Stimulated activated CD8-positive, alpha-beta memory T cell treated with anti-CD3 and anti-CD28 coated beads, Interleukin-15, amount 100 ng/mL, for 48 hours (primary cell): Measurements from ENCODE around the gene YAP1.

ENCODE experiments used
- DNase-seq, 2 donors: peaks; one replicate each; pipeline ENCODE4 v3.0.0-alpha.2; 2020; ENCODE audit warnings: low read depth in 2 of 2

The YAP1 gene

GRCh38 chr11:102117472-102118113 is 7.3 kb downstream of the YAP1 start:
- no peak for DNase-seq

GRCh38 chr11:102118937-102119336 is 8.7 kb downstream of the YAP1 start:
- no peak for DNase-seq

DNA sequence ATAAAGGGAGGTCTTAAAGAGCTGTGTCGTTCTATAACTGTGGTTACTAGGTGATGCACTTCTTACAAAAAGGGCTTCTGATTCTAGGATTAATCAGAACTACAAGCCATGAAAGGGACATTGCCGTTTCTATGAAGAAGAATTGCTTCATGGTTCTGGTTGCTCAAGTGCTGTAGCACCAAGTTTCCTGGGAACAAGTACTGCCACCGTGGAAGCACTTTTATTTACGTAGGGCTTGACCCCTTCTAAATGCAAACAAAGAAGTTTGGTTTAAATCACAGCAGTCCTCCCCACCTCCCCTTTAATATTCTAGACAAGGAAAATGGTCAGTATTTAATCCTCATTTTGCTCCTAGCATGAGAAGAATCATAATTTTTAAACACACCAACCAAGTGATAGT is 9.8 kb downstream of the YAP1 start:
- no peak for DNase-seq

DNA sequence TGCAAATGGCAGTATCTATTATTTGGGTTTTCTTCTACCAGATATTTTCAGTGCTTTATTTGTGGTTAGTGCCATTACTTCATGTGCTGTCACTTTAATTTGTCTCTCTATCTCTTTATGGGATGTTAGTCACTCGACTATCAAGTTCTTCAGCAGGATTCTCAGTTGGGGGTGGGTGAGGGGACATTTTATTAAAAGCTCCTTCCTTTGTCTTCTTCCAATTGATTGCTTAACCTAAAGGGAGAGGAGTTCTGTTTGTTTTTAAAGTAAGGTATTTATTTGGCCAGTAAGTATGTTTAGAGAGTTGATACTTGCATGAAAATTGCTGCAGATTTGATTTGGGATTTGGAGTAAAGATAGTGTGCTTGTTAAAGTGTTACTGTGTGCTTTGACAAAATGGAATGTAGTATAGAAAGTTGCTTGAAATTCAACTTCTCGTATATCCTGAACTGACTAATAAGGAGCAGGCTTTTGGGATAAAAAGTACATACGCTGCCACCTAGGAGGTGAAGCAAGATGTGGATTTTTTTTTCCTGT is 10.3 kb downstream of the YAP1 start:
- DNase-seq = no peak

- DNase-seq = no peak
These were observed 11.1 kb downstream of the YAP1 start for GRCh38 chr11:102121329-102121728.

DNA sequence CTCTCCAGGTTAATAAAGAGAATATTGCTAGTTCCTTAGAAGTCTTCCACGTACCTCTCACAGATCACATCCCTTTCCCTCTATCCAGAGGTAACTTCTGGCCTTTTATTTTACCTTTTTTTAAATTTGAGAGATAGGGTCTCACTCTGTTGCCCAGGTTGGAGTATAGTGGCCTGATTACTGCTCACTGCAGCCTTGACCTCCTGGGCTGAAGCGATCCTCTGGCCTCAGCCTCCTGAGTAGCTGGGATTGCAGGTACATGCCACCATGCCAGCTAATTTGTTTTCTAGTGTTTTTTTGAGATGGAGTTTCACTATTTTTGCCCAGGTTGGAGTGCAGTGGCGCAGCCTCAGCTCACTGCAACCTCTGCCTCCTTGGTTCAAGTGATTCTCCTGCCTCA is 24.4 kb downstream of the YAP1 start:
- DNase-seq = no peak

- no peak for DNase-seq
These were observed 25.0 kb downstream of the YAP1 start for GRCh38 chr11:102135256-102135655.

- DNase-seq = no peak
These were observed 28.0 kb downstream of the YAP1 start for GRCh38 chr11:102138223-102138622.

DNA sequence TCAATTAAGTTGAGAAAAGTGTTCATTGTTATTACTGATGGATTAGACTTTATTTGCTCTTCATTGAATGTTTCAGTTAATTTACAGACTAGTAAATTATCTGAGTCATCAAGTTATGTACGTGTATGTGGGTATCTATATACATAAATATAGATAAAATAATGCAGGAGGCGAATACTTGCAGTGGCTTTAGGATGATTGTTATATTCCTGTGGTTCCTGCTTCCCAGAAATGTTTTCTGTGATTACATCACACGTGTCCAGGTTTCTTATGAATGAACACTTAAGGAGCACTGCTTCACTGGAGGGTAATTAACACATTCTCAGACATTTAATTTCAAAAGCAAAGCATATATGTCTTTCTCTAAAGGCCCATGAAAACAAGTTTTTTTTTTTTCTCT is 28.4 kb downstream of the YAP1 start:
- DNase-seq = no peak

- no peak for DNase-seq
These were observed 28.8 kb downstream of the YAP1 start for GRCh38 chr11:102139081-102139498.

- DNase-seq = no peak
These were observed 32.1 kb downstream of the YAP1 start for GRCh38 chr11:102142333-102142732.

- no peak for DNase-seq
These were observed 33.6 kb downstream of the YAP1 start for GRCh38 chr11:102143867-102144266.

- no peak for DNase-seq
These were observed 34.4 kb downstream of the YAP1 start for GRCh38 chr11:102144357-102145355.

DNA sequence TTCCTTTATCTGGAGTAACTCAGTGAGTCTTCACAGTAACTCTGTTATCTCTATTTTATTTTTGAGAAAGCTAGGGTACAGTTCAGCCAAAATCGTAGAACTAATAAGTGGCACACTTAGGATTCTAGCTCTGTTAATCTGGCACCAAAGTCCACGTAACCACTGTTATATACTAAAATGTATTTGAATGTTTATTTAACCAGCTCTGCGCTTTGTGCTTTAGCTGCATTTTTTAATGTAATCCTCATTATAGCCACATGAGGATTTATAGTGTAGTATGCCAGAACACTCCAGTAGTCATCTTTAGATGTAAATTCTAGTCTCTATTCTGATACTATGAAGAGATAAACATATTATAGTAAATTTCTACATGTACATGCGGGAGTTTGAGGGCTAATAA is 36.8 kb downstream of the YAP1 start:
- DNase-seq = no peak

DNA sequence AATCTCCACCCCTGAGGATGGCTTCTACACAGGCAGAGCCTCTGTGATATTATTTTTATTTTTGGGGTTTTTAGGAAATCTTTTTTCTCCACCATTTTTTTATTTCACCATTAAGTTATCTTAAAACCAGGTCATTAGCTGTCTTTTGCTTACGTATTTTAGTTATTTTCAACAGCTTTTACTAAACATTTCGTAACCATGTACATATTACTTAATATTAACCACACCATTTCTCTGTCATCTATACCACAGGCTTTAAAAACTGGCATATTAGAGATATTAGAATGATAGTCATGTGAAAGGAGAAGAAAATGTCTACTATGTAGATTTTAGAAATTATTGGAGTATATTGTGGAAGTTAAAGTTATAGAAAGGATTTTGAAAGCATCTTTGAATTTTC is 37.4 kb downstream of the YAP1 start:
- DNase-seq = no peak

- no peak for DNase-seq
These were observed 37.8 kb downstream of the YAP1 start for GRCh38 chr11:102148059-102148458.

- DNase-seq = no peak
These were observed 41.7 kb downstream of the YAP1 start for GRCh38 chr11:102151784-102152525.

DNA sequence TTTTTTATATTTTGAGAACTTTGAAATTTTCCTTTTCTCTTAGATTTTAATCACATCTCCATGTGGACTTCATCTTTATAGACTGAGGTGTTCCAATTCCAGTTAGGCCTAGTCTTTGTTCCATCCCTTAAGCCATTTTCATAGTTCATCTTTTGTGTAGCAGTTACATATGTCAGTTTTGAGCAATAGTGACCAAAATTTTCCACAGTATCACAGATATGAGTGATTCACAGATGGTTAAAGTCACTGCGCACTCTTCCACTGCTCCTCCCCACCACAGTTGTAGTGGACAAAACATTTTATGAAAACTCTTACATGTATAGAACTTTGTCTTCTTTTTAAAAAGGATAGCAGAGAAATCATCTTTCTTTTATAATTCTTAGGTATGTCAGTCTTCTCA is 42.8 kb downstream of the YAP1 start:
- DNase-seq = no peak

DNA sequence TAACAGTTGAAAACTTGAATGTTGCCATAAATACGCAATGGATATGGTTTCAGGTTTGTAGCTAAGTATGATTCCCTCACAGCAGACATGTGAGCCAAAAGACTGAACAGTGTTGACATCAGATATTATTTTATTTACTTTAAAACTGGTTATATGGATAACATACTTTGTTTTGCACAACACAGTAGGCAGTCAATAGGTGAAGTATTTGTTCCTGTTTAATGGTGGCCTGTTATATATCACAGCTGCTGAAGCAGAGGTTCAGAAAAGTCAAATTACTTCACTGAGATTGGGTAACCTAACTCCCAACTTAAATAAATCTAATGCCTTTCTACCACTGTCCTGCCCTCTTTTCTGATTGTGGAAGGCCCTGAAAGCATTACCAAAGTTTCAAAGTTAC is 44.6 kb downstream of the YAP1 start:
- DNase-seq = no peak

DNA sequence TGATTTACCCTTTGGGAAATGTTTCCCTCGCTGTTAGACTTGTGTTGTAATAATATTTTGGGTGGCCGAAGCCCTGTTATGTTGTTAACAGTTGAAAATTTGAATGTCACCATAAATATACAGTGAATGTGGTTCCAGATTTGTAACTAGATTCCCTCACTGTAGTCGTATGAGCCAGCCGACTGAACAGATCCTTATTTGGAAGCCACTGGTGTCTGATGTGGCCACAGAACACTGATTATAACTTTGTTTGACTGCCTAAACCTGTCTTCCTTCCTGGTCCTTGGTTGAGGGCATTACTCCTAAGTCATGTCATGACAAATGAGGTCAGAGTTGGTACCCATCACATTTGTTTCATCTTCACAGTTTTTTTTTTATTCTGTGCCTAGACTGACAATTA is 45.4 kb downstream of the YAP1 start:
- no peak for DNase-seq

DNA sequence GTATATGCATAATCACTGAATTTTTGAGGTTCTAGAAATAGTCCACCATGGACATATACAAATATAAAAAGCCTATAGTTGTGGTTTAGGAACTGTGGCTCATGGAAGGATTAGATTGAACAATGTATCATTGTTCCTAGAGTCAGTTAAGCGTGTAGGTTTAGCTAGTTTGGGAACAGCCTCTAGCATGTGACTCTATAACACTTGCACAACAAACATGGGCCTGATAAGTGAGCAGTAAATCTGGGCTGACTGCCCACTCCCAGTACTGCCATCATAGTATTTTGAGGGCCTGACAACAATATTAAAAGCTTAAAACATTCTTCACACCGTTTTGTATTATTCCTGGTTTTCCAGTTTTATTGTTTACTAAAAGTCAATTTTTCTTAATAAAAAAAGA is 47.0 kb downstream of the YAP1 start:
- DNase-seq = no peak

- no peak for DNase-seq
These were observed 48.0 kb downstream of the YAP1 start for GRCh38 chr11:102158164-102158735.
